ENCODE results near the gene CLN6. TPM values are rescaled to one million over a fixed set of nuclear protein-coding genes. Genes with fewer than 3 reads are reported as not detected.

CLN6 gene
- total RNA-seq, 1 donor from 2014 or later, result 19.0 TPM

GRCh38 chr15:68166847-68167246, 62.7 kb downstream of the CLN6 start:
- no peak overlapping the region for H2AFZ ChIP-seq (ENCODE audit: low read depth, low read length)
- H3K36me3 ChIP-seq (ENCODE audit: insufficient read depth, low read length), result no peaks in the 10 kb centered on the region
- H3K9ac ChIP-seq (ENCODE audit: low read length), result no peak overlapping the region
- no peaks in the 10 kb centered on the region for H3K9me3 ChIP-seq (ENCODE audit: insufficient read depth, low read depth, low read length)
- H4K20me1 ChIP-seq (ENCODE audit: insufficient read depth, low read length), result no peaks in the 10 kb centered on the region
- peaks cover 7% of the 10 kb centered on the region for H3K36me3 Mint-ChIP-seq (ENCODE audit: low read depth, unreplicated experiment)
- no peaks in the 10 kb centered on the region for H3K27me3 ChIP-seq (ENCODE audit: insufficient read depth, low read length)
- no peak overlapping the region for H3K27ac Mint-ChIP-seq (ENCODE audit: unreplicated experiment)
- H3K4me1 ChIP-seq (ENCODE audit: insufficient read depth, low read length), result no peaks in the 10 kb centered on the region
- H3K4me1 Mint-ChIP-seq (ENCODE audit: low read depth, unreplicated experiment), result no peaks in the 10 kb centered on the region
- no peak overlapping the region for H3K27ac ChIP-seq (ENCODE audit: low read depth, low read length)
- no peak for DNase-seq (ENCODE audit: low read depth)
- H3K4me3 Mint-ChIP-seq (ENCODE audit: unreplicated experiment), result no peak overlapping the region
- H3K4me2 ChIP-seq (ENCODE audit: low read length), result no peak overlapping the region
- FAIRE-seq, result no peak
- H3K79me2 ChIP-seq (ENCODE audit: insufficient read depth, low read length), result no peaks in the 10 kb centered on the region
- no peaks in the 10 kb centered on the region for H3K27me3 Mint-ChIP-seq (ENCODE audit: low read depth, unreplicated experiment)
- TF ChIP-seq CTCF (IDR thresholded peaks at IDR 0.05; ENCODE audit: insufficient read depth, low read depth, low read length) (no peak), EZH2 (IDR thresholded peaks at IDR 0.05; ENCODE audit: insufficient read depth, low read length) (no peak)
- no peak overlapping the region for H3K4me3 ChIP-seq (ENCODE audit: insufficient read depth, low read depth, low read length)
- no peaks in the 10 kb centered on the region for H3K9me3 Mint-ChIP-seq (ENCODE audit: unreplicated experiment)

DNA sequence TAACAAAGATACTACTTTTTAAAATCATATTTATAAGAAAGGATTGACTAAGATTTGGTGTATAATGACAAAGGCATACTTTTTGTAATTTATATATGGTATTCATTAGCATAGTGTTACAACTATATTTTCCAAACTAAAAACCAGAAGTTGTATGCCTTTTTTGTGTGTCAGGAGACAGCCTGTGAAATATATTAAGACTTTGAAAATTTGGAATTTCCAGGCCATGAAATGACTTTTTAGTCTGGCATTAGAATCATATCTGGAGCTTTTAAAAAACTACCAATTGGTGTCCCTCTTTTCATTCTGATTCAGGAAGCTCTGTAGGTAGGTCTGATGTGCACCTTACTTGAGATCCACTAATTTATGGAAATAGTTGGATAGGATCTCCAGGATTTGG, 66.3 kb downstream of the CLN6 start:
- peaks cover 17% of the 10 kb centered on the region for H3K36me3 Mint-ChIP-seq (ENCODE audit: low read depth, unreplicated experiment)
- TF ChIP-seq CTCF (IDR thresholded peaks at IDR 0.05; ENCODE audit: insufficient read depth, low read depth, low read length), result no peak
- TF ChIP-seq EZH2 (IDR thresholded peaks at IDR 0.05; ENCODE audit: insufficient read depth, low read length), result no peak

GRCh38 chr15:68158046-68158628, 71.4 kb downstream of the CLN6 start:
- Mint-ChIP-seq H3K27me3 (ENCODE audit: low read depth, unreplicated experiment) (no peaks in the 10 kb centered on the region), H3K9me3 (ENCODE audit: unreplicated experiment) (no peaks in the 10 kb centered on the region), H3K4me1 (ENCODE audit: low read depth, unreplicated experiment) (no peaks in the 10 kb centered on the region), H3K36me3 (ENCODE audit: low read depth, unreplicated experiment) (peaks cover 17% of the 10 kb centered on the region), H3K4me3 (ENCODE audit: unreplicated experiment) (no peak overlapping the region), H3K27ac (ENCODE audit: unreplicated experiment) (no peak overlapping the region)
- H3K79me2 ChIP-seq (ENCODE audit: insufficient read depth, low read length), result no peaks in the 10 kb centered on the region
- H3K9ac ChIP-seq (ENCODE audit: low read length), result no peak overlapping the region
- peaks cover 3% of the 10 kb centered on the region for H3K36me3 ChIP-seq (ENCODE audit: insufficient read depth, low read length)
- H3K9me3 ChIP-seq (ENCODE audit: insufficient read depth, low read depth, low read length), result no peaks in the 10 kb centered on the region
- no peak for TF ChIP-seq EZH2 (IDR thresholded peaks at IDR 0.05; ENCODE audit: insufficient read depth, low read length)
- no peak for TF ChIP-seq CTCF (IDR thresholded peaks at IDR 0.05; ENCODE audit: insufficient read depth, low read depth, low read length)
- H3K4me3 ChIP-seq (ENCODE audit: insufficient read depth, low read depth, low read length), result no peak overlapping the region
- H3K4me2 ChIP-seq (ENCODE audit: low read length), result no peak overlapping the region
- H3K27me3 ChIP-seq (ENCODE audit: insufficient read depth, low read length), result no peaks in the 10 kb centered on the region
- no peak overlapping the region for H3K27ac ChIP-seq (ENCODE audit: low read depth, low read length)
- FAIRE-seq (no peak), DNase-seq (ENCODE audit: low read depth) (peak; percentile 7)
- peaks cover 8% of the 10 kb centered on the region for H4K20me1 ChIP-seq (ENCODE audit: insufficient read depth, low read length)
- no peaks in the 10 kb centered on the region for H3K4me1 ChIP-seq (ENCODE audit: insufficient read depth, low read length)
- no peak overlapping the region for H2AFZ ChIP-seq (ENCODE audit: low read depth, low read length)

More for the DNA sequence above, 66.3 kb downstream of the CLN6 start:
- Histone ChIP-seq H3K27me3 (ENCODE audit: insufficient read depth, low read length) (no peaks in the 10 kb centered on the region), H3K4me2 (ENCODE audit: low read length) (no peak overlapping the region), H3K4me3 (ENCODE audit: insufficient read depth, low read depth, low read length) (no peak overlapping the region), H3K27ac (ENCODE audit: low read depth, low read length) (no peak overlapping the region), H3K4me1 (ENCODE audit: insufficient read depth, low read length) (no peaks in the 10 kb centered on the region), H2AFZ (ENCODE audit: low read depth, low read length) (no peak overlapping the region), H4K20me1 (ENCODE audit: insufficient read depth, low read length) (no peaks in the 10 kb centered on the region), H3K9me3 (ENCODE audit: insufficient read depth, low read depth, low read length) (no peaks in the 10 kb centered on the region), H3K36me3 (ENCODE audit: insufficient read depth, low read length) (peaks cover 3% of the 10 kb centered on the region), H3K79me2 (ENCODE audit: insufficient read depth, low read length) (no peaks in the 10 kb centered on the region), H3K9ac (ENCODE audit: low read length) (no peak overlapping the region)
- no peak for DNase-seq (ENCODE audit: low read depth)
- H3K4me1 Mint-ChIP-seq (ENCODE audit: low read depth, unreplicated experiment), result no peaks in the 10 kb centered on the region
- FAIRE-seq, result no peak
- H3K27ac Mint-ChIP-seq (ENCODE audit: unreplicated experiment), result no peak overlapping the region
- H3K4me3 Mint-ChIP-seq (ENCODE audit: unreplicated experiment), result no peak overlapping the region
- H3K9me3 Mint-ChIP-seq (ENCODE audit: unreplicated experiment), result no peaks in the 10 kb centered on the region
- H3K27me3 Mint-ChIP-seq (ENCODE audit: low read depth, unreplicated experiment), result no peaks in the 10 kb centered on the region
